Activated CD4-positive, alpha-beta T cell treated with anti-CD3 and anti-CD28 coated beads for 36 hours (primary cell): Measurements from ENCODE around the gene ACACB. TPM values are rescaled to one million over a fixed set of nuclear protein-coding genes. Genes with fewer than 3 reads are reported as not detected.
A peak's percentile ranks its signal among the peaks of the same experiment; 100 is the strongest.

Experiments used
- ATAC-seq: fragments of 200-7000 bp; cut with Tn5 transposase; one replicate; pipeline ENCODE4 v1.10.0; 2021; ENCODE audit warnings: mild to moderate bottlenecking, moderate library complexity
- CTCF ChIA-PET: fragments of 350-600 bp; sonication (Branson Sonifier 250); formaldehyde crosslinking; loops from one replicate; lab custom pipeline; 2021; ENCODE audit warnings: antibody characterized with exemption; lab: Charles Lee
- POLR2A ChIA-PET: fragments of 350-600 bp; sonication (Branson Sonifier 250); formaldehyde crosslinking; loops from one replicate; lab custom pipeline; 2021; ENCODE audit warnings: antibody characterized with exemption, inconsistent platforms; lab: Charles Lee
- DNase-seq: peaks from one replicate; pipeline ENCODE4 v3.0.0-alpha.2; 2020
- H3K27ac Mint-ChIP-seq: one replicate; pipeline ENCODE4 v1.8.0; 2021; ENCODE audit warnings: mixed read lengths
- H3K27me3 Mint-ChIP-seq: one replicate; pipeline ENCODE4 v1.8.0; 2021; ENCODE audit warnings: mixed read lengths
- H3K36me3 Mint-ChIP-seq: one replicate; pipeline ENCODE4 v1.8.0; 2021; ENCODE audit warnings: low read depth, mixed read lengths
- H3K4me1 Mint-ChIP-seq: one replicate; pipeline ENCODE4 v1.8.0; 2021; ENCODE audit warnings: mixed read lengths
- H3K4me3 Mint-ChIP-seq: one replicate; pipeline ENCODE4 v1.8.0; 2021; ENCODE audit warnings: mild to moderate bottlenecking, moderate library complexity, mixed read lengths
- H3K9me3 Mint-ChIP-seq: one replicate; pipeline ENCODE4 v1.8.0; 2021; ENCODE audit warnings: low read depth, mixed read lengths
- intact Hi-C, 2 experiments: fragments of 100-400 bp; cut with DNase I in 1 of 2; cut with micrococcal nuclease in 1 of 2; formaldehyde crosslinking; loops; one replicate each; pipeline versions ENCODE4 v1.14.2 to v1.15.1; 2022 to 2024; cut with DNase I, micrococcal nuclease
- total RNA-seq, 2 experiments: library from RNA; stranded (reverse); gene quantifications; one replicate each; pipeline ENCODE4 v1.2.3, GENCODE V29; 2021

The ACACB gene
- total RNA-seq, 2 experiments from 2014 or later, result 11.5 to 13.3 TPM

DNA sequence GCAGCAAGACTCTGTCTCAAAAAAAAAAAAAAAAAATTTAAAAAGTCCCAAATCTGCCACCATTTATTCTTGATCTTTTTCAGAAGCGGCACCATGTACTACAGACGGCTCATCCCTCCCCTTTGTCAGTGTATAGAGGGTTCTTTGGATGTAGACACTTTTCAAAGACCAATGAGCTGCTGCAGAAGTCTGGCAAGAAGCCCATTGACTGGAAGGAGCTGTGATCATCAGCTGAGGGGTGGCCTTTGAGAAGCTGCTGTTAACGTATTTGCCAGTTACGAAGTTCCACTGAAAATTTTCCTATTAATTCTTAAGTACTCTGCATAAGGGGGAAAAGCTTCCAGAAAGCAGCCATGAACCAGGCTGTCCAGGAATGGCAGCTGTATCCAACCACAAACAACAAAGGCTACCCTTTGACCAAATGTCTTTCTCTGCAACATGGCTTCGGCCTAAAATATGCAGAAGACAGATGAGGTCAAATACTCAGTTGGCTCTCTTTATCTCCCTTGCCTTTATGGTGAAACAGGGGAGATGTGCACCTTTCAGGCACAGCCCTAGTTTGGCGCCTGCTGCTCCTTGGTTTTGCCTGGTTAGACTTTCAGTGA lies 6.5 kb upstream of the ACACB start:
- no peaks in the 10 kb centered on the region for H3K27me3 Mint-ChIP-seq
- H3K4me3 Mint-ChIP-seq, result no peak overlapping the region
- no peak overlapping the region for H3K27ac Mint-ChIP-seq
- H3K4me1 Mint-ChIP-seq, result peaks cover 21% of the 10 kb centered on the region
- ChIA-PET CTCF (interaction anchor here (0.6 to 0.9 kb wide), 3 partner anchors 11 to 159 kb away, joined by 3 to 4 read pairs (median 3); no protein-coding TSS in a partner anchor), POLR2A (interaction anchor here (0.9 kb wide), 1 partner anchor 11 kb away, joined by 11 read pairs; no protein-coding TSS in a partner anchor)
- no peak for DNase-seq
- H3K36me3 Mint-ChIP-seq, result peaks cover 24% of the 10 kb centered on the region
- intact Hi-C loops, result loop anchor here in 1 of 2 experiments (5.0 kb wide), 1 partner anchor 277 kb away; no protein-coding TSS in a partner anchor
- no peak for ATAC-seq
- no peaks in the 10 kb centered on the region for H3K9me3 Mint-ChIP-seq

- peak overlapping the region; percentile 37 for H3K27ac Mint-ChIP-seq
- ATAC-seq (peak; percentile 86), DNase-seq (peak; percentile 74)
- CTCF ChIA-PET, result interaction anchor here (0.7 to 4.2 kb wide), 9 partner anchors 9 to 1781 kb away, joined by 3 to 32 read pairs (median 5); no protein-coding TSS in a partner anchor
- peak overlapping the region; percentile 69 for H3K4me3 Mint-ChIP-seq
- peaks cover 29% of the 10 kb centered on the region for H3K4me1 Mint-ChIP-seq
- POLR2A ChIA-PET, result no interaction called here
- no peaks in the 10 kb centered on the region for H3K9me3 Mint-ChIP-seq
- no peaks in the 10 kb centered on the region for H3K27me3 Mint-ChIP-seq
- peaks cover 15% of the 10 kb centered on the region for H3K36me3 Mint-ChIP-seq
- intact Hi-C loops, result loop anchor here (1.0 to 5.0 kb wide), 4 partner anchors 13 to 276 kb away; no protein-coding TSS in a partner anchor
These were observed 5.3 kb upstream of the ACACB start for GRCh38 chr12:109110988-109111495.

DNA sequence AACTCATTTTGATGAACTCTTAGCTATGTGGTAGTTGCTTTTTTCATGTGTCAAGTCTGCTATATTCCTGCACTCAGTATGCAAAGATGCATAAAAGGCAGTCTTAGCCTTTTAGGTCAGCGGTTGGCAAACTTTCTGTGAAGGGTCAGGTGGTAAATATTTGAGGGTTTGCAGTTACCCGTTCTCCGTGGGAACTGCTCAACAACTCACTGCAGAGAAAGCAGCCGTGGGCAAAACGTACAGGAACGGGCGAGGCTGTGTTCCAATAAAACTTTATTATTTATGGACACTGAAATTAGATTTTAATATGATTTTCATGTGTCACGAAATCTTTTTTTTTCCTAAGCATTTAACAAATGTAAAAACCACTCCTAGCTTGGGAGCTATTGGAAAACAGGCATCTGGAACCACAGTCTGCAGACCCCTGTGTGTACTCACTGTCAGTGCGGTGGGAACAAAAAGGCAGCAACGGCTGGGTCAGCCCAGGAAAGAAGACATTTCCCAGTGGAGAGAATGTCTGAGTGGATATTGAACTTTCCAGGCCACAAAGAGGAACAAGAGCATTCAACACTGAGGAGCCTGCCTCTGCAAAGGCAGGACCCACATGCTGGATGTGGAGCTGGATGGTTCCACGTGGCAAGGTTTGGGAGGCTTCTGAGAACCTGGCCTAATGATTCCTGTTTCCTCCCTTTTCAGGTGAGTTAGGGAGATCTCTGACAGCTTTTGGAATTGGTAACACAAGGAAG lies 3.5 kb upstream of the ACACB start:
- POLR2A ChIA-PET, result interaction anchor here (0.6 kb wide), 1 partner anchor 259 kb away, joined by 5 read pairs; no protein-coding TSS in a partner anchor
- intact Hi-C loops, result loop anchor here (2.0 to 5.0 kb wide), 2 partner anchors 274 to 280 kb away; no protein-coding TSS in a partner anchor
- Mint-ChIP-seq H3K9me3 (no peaks in the 10 kb centered on the region), H3K27ac (no peak overlapping the region), H3K4me1 (peaks cover 29% of the 10 kb centered on the region), H3K36me3 (peaks cover 12% of the 10 kb centered on the region), H3K4me3 (no peak overlapping the region), H3K27me3 (no peaks in the 10 kb centered on the region)
- DNase-seq (no peak), ATAC-seq (no peak)
- CTCF ChIA-PET, result interaction anchor here (0.7 to 4.2 kb wide), 11 partner anchors 12 to 281 kb away, joined by 3 to 32 read pairs (median 5); no protein-coding TSS in a partner anchor

GRCh38 chr12:109113661-109114321 lies 2.6 kb upstream of the ACACB start:
- Mint-ChIP-seq H3K27me3 (no peaks in the 10 kb centered on the region), H3K9me3 (no peaks in the 10 kb centered on the region), H3K36me3 (peaks cover 10% of the 10 kb centered on the region), H3K4me3 (no peak overlapping the region), H3K4me1 (peaks cover 29% of the 10 kb centered on the region), H3K27ac (no peak overlapping the region)
- POLR2A ChIA-PET, result no interaction called here
- intact Hi-C loops, result loop anchor here (2.0 to 5.0 kb wide), 2 partner anchors 274 to 279 kb away; no protein-coding TSS in a partner anchor
- DNase-seq (no peak), ATAC-seq (no peak)
- CTCF ChIA-PET, result interaction anchor here (0.6 to 4.2 kb wide), 3 partner anchors 59 to 497 kb away, joined by 3 to 17 read pairs (median 4); no protein-coding TSS in a partner anchor

DNA sequence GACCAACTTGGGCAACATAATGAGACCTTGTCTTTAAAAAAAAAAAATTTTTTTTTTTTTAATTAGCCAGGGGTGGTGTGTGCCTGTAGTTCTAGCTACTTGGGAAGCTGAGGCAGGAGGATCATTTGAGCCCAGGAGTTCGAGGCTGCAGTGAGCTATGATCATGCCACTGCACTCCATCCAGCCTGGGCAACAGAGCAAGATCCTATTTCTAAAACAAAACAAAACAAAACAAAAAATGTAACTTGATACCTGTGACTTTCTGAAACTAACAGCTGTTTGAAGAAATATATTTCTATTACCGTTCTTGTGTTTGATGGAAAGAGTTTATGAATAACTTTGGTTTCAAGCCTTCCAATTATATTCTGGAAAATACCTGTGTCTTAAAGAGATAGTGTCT lies 1.7 kb upstream of the ACACB start:
- ChIA-PET CTCF (interaction anchor here (0.6 to 4.2 kb wide), 4 partner anchors 14 to 498 kb away, joined by 3 to 17 read pairs (median 4); no protein-coding TSS in a partner anchor), POLR2A (no interaction called here)
- H3K4me3 Mint-ChIP-seq, result no peak overlapping the region
- peaks cover 29% of the 10 kb centered on the region for H3K4me1 Mint-ChIP-seq
- ATAC-seq, result no peak
- peaks cover 5% of the 10 kb centered on the region for H3K36me3 Mint-ChIP-seq
- no peak overlapping the region for H3K27ac Mint-ChIP-seq
- intact Hi-C loops, result loop anchor here in 1 of 2 experiments (5.0 kb wide), 1 partner anchor 273 kb away; no protein-coding TSS in a partner anchor
- no peak for DNase-seq
- no peaks in the 10 kb centered on the region for H3K9me3 Mint-ChIP-seq
- no peaks in the 10 kb centered on the region for H3K27me3 Mint-ChIP-seq

DNA sequence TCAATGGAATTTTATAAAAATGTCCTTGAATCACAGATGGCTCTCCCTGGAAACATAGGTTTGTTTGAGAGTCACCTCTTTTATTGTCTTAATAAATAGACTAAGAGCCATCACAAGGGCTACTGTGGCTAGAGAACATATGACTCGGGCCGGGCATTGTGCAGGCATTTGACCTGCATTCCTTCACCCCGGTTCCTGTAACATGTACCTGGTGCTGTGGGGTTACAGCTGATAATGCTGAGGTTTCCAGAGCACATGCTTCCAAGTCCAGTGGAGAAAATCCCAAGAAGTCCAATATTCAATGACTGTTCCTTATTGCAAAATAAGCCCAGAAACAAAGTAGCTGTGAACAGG lies 1.0 kb upstream of the ACACB start:
- Mint-ChIP-seq H3K36me3 (peaks cover 4% of the 10 kb centered on the region), H3K4me3 (no peak overlapping the region), H3K27me3 (no peaks in the 10 kb centered on the region), H3K4me1 (peaks cover 29% of the 10 kb centered on the region), H3K9me3 (no peaks in the 10 kb centered on the region), H3K27ac (no peak overlapping the region)
- intact Hi-C loops, result no loop called here
- ChIA-PET POLR2A (no interaction called here), CTCF (interaction anchor here (1.0 to 4.2 kb wide), 2 partner anchors 15 to 278 kb away, joined by 4 to 17 read pairs; no protein-coding TSS in a partner anchor)
- no peak for DNase-seq
- ATAC-seq, result no peak

DNA sequence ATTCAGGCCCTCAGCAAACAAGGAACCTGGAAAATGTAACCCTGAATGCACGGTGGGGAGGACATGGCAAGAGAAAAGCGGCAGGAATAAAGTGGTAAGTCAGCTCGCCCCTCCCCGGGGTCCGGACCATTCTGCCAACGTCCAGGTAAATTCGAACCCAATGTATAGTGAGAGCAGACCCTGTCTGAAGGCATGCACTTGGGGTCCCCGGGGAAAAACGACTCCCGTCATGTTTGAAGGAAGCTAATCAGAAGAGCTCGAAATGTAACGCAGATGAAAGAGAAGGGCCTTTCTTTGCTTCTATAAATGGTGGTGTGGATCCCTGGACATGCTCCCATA lies 193 bp downstream of the ACACB start:
- Mint-ChIP-seq H3K9me3 (no peaks in the 10 kb centered on the region), H3K36me3 (peaks cover 2% of the 10 kb centered on the region), H3K4me3 (no peak overlapping the region), H3K27ac (no peak overlapping the region), H3K4me1 (peaks cover 26% of the 10 kb centered on the region), H3K27me3 (no peaks in the 10 kb centered on the region)
- no peak for DNase-seq
- ChIA-PET CTCF (no interaction called here), POLR2A (no interaction called here)
- intact Hi-C loops, result no loop called here
- no peak for ATAC-seq

GRCh38 chr12:109120095-109120494 lies 3.7 kb downstream of the ACACB start:
- POLR2A ChIA-PET, result no interaction called here
- intact Hi-C loops, result no loop called here

DNA sequence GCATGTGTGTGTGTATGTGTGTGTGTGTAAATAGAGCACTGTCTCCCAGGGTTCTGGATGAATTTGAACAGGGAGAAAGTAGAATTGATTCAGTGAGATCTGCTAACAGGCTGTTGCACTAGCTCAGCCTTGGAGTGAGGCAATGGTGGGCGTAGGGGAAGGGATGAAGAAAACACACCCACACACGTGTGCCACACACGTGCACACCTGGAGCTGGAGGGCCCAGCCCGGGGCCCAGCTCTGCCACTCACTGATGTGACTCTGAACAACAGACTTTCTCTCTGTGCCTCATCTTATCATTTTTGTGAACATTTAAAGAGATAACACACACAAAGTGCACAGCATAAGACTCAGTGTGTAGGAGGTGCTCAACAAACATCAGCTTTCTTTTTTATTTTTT lies 4.2 kb downstream of the ACACB start:
- Mint-ChIP-seq H3K4me3 (no peak overlapping the region), H3K36me3 (peaks cover 2% of the 10 kb centered on the region), H3K27ac (no peak overlapping the region), H3K9me3 (no peaks in the 10 kb centered on the region), H3K27me3 (no peaks in the 10 kb centered on the region), H3K4me1 (peaks cover 2% of the 10 kb centered on the region)
- ATAC-seq, result no peak
- CTCF ChIA-PET, result interaction anchor here (0.9 to 2.2 kb wide), 2 partner anchors 9 to 11 kb away, joined by 4 to 9 read pairs; no protein-coding TSS in a partner anchor
- intact Hi-C loops, result no loop called here
- no peak for DNase-seq
- POLR2A ChIA-PET, result no interaction called here

More at GRCh38 chr12:109120095-109120494, 3.7 kb downstream of the ACACB start:
- Mint-ChIP-seq H3K4me1 (peaks cover 5% of the 10 kb centered on the region), H3K4me3 (no peak overlapping the region), H3K27ac (no peak overlapping the region), H3K27me3 (no peaks in the 10 kb centered on the region), H3K36me3 (peaks cover 2% of the 10 kb centered on the region), H3K9me3 (no peaks in the 10 kb centered on the region)
- CTCF ChIA-PET, result interaction anchor here (0.6 to 2.2 kb wide), 3 partner anchors 8 to 1074 kb away, joined by 4 to 9 read pairs (median 6); no protein-coding TSS in a partner anchor
- ATAC-seq, result no peak
- DNase-seq, result no peak

- ATAC-seq, result no peak
- Mint-ChIP-seq H3K36me3 (peaks cover 2% of the 10 kb centered on the region), H3K27me3 (no peaks in the 10 kb centered on the region), H3K4me1 (no peaks in the 10 kb centered on the region), H3K9me3 (no peaks in the 10 kb centered on the region), H3K27ac (no peak overlapping the region), H3K4me3 (no peak overlapping the region)
- ChIA-PET POLR2A (no interaction called here), CTCF (interaction anchor here (0.9 to 2.2 kb wide), 2 partner anchors 10 to 11 kb away, joined by 4 to 9 read pairs; no protein-coding TSS in a partner anchor)
- intact Hi-C loops, result no loop called here
- no peak for DNase-seq
These were observed 5.0 kb downstream of the ACACB start for GRCh38 chr12:109121346-109121880.
